ENCODE results near the gene CHTOP. TPM values are rescaled to one million over a fixed set of nuclear protein-coding genes. Genes with fewer than 3 reads are reported as not detected.
A peak's percentile ranks its signal among the peaks of the same experiment; 100 is the strongest.

Gene CHTOP
- total and polyA plus RNA-seq, 2 of the 13 experiments (the other 11 are each of a cell fraction or from before 2014, with no cell fraction given): 38.0 to 51.9 TPM

- 0 out of 2 replicates have a peak, but pooled peaks have one; percentile 11 for TF ChIP-seq ARID5B (CRISPR knock-in tag; IDR thresholded peaks at IDR 0.05)
- 0 out of 2 replicates have a peak, but pooled peaks have one; percentile 11 for TF ChIP-seq HDAC2 (CRISPR knock-in tag; IDR thresholded peaks at IDR 0.05)
- TF ChIP-seq ZNF280D (CRISPR knock-in tag; IDR thresholded peaks at IDR 0.05): 0 out of 2 replicates have a peak, but pooled peaks have one; percentile 44
- peak; percentile 40; the same call in 1 of the 2 replicates for TF ChIP-seq SAP130 (CRISPR knock-in tag; IDR thresholded peaks at IDR 0.05; ENCODE audit: low read depth)
Observed at GRCh38 chr1:153629343-153629665, 4.6 kb upstream of the CHTOP start (continued).

- intact Hi-C loops (cut with micrococcal nuclease; ENCODE audit: unreplicated experiment) (loop anchor here (5.0 kb wide), 2 partner anchors 42 to 118 kb away; partner anchors contain the start of gene ILF2), in situ Hi-C loops (cut with HindIII; ENCODE audit: extremely low pct_ligation_motif_present, low pct_unique_long_range_greater_than_20kb) (loop anchor here (5.0 kb wide), 2 partner anchors 58 to 123 kb away; no protein-coding TSS in a partner anchor)
- Histone ChIP-seq H3K9ac (ENCODE audit: insufficient read depth, low read depth, low read length) (peak overlapping the region; percentile 78), H3K27me3 (ENCODE audit: control insufficient read depth in 1 of 2, insufficient read depth in 2 of 2, low read length in 2 of 2) (no peaks in the 10 kb centered on the region), H4K20me1 (ENCODE audit: insufficient read depth, low read length) (peaks cover 3% of the 10 kb centered on the region; the same call in 1 of the 2 replicates), H3K79me2 (ENCODE audit: insufficient read depth, low read length) (peaks cover 43% of the 10 kb centered on the region), H3K36me3 (replicated peaks in 1 of 2; ENCODE audit: control insufficient read depth in 1 of 2, insufficient read depth in 2 of 2, low read length in 2 of 2) (peaks cover 0 to 2% of the 10 kb centered on the region in 2 experiments; a peak in 2 of 5 replicates), H3K27ac (ENCODE audit: extremely low read length, insufficient read depth, low read length) (peak overlapping the region; percentile 87), H3K4me2 (ENCODE audit: low read depth, low read length) (peak overlapping the region; percentile 91), H2AFZ (ENCODE audit: low read length) (no peak overlapping the region), H3K9me3 (ENCODE audit: low read length) (no peaks in the 10 kb centered on the region), H3K4me1 (ENCODE audit: insufficient read depth, low read length) (peaks cover 71% of the 10 kb centered on the region), H3K4me3 (replicated peaks in 1 of 3; ENCODE audit: insufficient read depth in 1 of 3, low read depth in 2 of 3, low read length in 3 of 3) (peak overlapping the region; percentile 55 to 84 (median 72); a peak in 5 of 6 replicates)
- 80% methylated on average over 1 of the region's 1 CpG for WGBS (ENCODE audit: low lambda C conversion rate)
- CTCF ChIA-PET (ENCODE audit: low intra/inter-chr PET ratio, low total read pairs): no interaction called here
- peak; percentile 2; the same call in 1 of the 3 replicates for ATAC-seq
- POLR2A ChIA-PET: interaction anchor here (1.0 to 15.2 kb wide), 5 partner anchors 12 to 98 kb away, joined by 3 to 390 read pairs (median 3); partner anchors contain the start of genes S100A14 and S100A16
- DNase-seq (ENCODE audit: low spot score): no peak
- no peak for FAIRE-seq
- BruUV-seq (replicated peaks): no TSS peak
- TF ChIP-seq KDM3A (CRISPR knock-in tag; IDR thresholded peaks at IDR 0.05; ENCODE audit: low read depth) (no peak), EP300 (IDR thresholded peaks at IDR 0.05; ENCODE audit: low read depth in 2 of 2, low read length in 2 of 2) (no peak), EP300 (CRISPR knock-in tag; IDR thresholded peaks at IDR 0.05; ENCODE audit: borderline replicate concordance) (no peak), BCL6 (CRISPR knock-in tag; IDR thresholded peaks at IDR 0.05) (no peak), ZNF747 (CRISPR knock-in tag; IDR thresholded peaks at IDR 0.05; ENCODE audit: borderline replicate concordance) (0 out of 2 replicates have a peak, but pooled peaks have one; percentile 5), CSRNP1 (CRISPR knock-in tag; IDR thresholded peaks at IDR 0.05) (no peak), SALL1 (CRISPR knock-in tag; IDR thresholded peaks at IDR 0.05) (peak; percentile 7; the same call in 1 of the 2 replicates), IRF1 (CRISPR knock-in tag; IDR thresholded peaks at IDR 0.05; ENCODE audit: low read depth) (no peak), FOXO1 (CRISPR knock-in tag; IDR thresholded peaks at IDR 0.05) (no peak), SAP130 (CRISPR knock-in tag; IDR thresholded peaks at IDR 0.05; ENCODE audit: low read depth) (peak; percentile 13; the same call in 1 of the 2 replicates)
Observed at GRCh38 chr1:153629971-153630370, 3.9 kb upstream of the CHTOP start.

All from HepG2 (cell line).